Measurements from ENCODE around the gene ZCCHC13.
"Not testable (repeated sequence)": the region's sequence is repeated elsewhere in the genome, so short reads cannot be mapped to it uniquely, and the experiment has no call there.

Gene ZCCHC13

DNA sequence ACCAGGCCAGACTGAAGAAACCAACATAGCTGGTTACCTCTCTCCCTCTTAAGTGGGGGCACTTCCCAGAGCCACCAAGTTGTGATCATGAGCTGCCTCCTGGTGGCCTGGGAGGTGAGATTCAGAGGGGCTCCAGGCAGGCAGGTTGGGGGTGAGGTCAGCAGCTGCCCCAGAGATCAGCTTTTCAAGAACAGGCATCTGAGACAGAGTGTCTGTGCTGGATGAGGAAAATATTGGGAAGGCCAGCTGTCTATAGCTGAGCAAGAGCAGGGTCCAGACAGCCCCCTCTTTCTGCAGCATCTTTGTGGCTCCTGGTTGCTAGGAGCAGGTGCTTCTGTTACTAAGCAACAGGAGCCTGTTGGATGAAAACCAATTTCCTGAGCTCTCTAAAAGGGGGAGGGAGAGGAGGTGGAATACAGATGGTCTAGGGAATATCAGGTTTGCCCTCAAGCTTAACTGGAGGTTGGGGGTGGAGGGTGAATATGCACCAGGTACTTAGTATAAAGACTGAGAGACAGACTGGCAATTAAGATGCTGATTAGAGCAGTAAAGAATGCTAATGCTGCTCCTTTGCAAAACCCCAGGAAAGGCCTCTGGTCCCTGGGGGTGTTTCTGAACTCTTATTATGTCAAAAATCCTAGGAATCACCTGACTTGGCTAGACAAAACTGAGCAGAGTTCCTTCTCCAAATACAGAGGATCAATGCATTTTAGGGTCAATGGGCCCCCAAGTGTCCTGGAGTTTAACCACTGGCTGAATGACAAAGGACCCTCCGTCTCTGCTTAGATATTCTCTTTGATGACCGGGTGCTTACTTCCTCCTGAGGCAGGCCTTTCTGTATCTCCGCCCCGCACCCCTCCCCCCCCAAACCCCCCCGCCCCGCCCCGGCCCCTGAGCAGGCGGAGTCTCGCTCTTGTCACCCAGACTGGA, 21.4 kb downstream of the ZCCHC13 start:
- DNase-seq: no peak

DNA sequence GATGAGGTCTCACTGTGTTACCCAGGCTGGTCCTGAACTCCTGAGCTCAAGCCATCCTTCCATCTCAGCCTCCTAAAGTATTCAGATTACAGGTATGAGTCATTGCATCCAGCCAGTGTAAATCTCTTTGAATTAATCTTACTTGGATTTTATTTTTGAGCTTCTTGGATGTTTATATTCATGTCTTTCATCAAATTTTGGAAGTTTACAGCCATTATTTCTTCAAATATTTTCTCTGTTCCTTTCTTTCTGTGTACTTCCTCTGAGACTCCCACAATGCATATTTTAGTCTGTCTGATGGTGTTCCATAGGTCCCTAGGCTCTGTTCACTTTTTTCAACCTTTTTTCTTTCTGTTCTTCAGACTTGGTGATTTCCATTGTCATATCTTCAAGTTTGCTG, 34.9 kb downstream of the ZCCHC13 start:
- DNase-seq: no peak

DNA sequence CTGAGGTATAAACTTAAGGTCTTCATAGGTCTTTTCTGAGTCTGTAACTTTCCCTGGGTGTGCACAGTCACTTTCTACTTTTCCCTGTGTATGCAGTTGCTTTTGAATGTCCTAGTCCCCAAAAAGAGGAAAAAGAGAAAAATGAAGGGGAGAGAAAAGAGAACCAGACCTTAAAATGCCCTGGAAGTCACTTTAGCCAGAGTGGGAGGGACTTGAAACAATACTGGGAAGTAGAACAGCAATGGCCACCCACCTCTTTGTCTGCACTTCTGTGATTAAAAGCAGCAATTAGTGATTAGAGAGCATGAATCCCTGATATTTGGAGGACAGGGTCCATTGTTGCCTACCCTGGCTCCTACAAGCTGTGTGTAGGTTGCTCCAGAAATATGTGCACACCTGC, 36.1 kb downstream of the ZCCHC13 start:
- no peak for DNase-seq

DNA sequence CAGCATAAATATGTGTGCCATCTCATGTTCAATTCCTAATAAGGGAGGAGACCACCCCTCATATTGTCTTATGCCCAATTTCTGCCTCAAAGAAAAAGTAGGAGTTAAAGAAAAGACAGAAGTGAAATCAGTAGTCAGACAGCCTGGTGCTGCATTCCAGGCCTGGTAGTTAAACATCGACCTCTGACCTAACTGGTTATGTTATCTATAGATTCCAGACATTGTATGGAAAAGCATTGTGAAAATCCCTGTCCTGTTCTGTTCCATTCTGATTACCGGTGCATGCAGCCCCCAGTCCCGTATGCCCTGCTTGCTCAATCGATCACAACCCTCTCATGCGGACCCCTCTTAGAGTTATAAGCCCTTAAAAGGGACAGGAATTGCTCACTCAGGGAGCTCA, 38.2 kb downstream of the ZCCHC13 start:
- not testable (repeated sequence) for DNase-seq

DNA sequence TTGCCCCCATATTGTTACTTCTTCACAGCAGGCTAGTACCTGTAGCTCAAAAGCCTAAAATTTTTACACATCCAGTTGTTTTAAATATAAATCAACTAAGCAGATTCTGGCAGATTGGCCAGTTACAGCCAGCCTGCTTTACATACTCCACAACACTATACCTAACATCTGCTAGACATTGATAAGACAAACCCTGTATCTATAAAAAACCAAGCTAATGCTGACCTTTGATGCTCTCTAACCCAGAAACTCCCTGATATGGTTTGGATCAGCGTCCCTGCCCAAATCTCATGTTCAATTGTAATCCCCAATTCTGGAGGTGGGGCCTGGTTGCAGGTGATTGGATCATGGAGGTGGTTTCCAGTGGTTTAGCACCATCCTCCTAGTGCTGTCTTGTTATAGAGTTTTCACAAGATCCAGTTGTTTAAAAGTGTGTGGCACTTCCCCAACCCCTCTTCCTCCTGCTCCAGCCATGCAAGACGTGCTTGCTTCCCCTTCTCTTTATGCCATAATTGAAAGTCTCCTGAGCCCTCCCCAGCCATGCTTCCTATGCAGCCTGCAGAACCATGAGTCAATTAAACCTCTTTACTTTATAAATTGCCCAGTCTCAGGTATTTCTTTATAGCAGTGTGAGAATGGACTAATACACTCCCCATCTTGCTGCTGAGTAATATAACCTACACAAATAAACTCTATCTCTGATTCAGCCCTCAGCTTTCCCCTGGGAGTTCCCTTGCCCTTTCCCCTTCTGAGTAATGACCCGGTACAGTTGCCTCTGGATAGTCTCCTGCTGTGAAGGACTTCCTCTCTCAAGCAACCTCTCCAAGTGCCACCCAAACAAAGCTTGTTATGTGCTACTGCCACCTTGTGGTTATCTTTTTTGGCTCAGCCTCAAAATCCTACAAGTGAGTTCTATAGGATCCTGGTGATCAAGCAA, 39.6 kb downstream of the ZCCHC13 start:
- DNase-seq: no peak

DNA sequence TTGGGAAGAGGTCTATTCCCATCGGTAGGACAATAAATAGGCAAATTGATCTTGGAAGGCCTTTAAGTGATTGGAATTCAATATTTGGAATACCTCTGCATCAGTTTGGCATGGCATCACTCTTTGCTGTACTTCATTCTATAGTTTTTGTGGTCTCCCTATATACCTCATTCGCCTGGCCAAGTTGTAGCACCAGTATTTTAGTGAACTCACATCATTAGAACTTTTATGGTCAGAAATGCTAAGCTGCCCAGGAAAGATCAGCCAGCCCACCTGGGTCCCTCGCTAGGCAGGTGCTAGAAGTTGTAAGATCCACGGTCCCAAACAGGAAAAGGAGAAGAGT, 40.3 kb downstream of the ZCCHC13 start:
- DNase-seq: no peak

DNA sequence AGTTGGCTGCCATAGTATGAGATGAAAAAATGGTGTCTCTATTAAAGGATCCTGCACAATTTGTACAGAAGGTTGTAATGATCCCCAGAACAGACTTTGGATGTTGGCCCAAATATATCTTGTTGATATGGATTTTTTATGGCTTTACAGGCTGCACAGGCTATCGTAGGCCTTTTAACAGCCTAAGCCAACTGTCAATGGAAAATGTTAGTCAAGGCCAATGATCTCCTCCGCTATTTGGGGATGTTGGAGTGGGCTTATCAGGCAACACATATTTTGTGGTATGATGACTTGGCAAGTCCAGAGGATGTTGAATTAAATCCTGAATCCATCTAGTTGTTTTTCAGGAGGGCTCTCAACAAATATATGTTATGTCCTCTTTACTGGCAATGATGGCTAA, 42.1 kb downstream of the ZCCHC13 start:
- DNase-seq: no peak

DNA sequence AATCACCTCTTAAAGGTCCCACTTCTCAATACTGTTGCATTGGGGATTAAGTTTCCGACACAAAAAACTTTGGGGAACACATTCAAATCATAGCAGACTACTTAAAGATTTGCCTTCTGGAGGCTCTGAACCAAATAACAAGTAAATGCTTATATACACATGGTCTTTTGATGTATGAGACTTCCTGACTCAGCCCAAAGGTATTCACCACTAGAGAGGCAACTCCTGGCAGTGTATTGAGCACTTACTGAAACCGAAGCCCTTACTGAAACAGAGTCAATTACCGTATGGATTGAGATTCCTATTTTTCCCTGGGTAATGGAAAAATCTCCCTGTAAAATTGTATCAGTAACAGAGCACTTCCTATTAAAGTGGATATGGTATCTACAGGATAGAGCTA, 45.4 kb downstream of the ZCCHC13 start:
- no peak for DNase-seq

DNA sequence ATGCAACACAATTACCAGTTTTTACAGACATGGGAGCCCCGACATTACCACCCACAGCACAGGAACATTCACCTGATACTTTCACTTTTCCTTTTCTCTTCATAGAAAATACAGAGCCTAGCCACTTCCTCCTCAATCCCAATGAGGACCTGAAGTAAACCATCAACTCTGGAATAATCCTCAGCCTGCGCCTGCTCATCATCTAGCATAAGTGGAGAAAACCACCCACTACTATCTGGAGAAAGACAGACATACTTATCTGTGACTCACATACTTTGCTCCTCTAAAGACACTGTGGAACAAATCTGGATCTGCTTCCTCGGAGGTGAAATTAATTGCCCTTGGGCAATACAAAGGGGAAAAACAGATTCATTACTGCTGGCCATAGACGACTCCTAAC, 47.8 kb downstream of the ZCCHC13 start:
- no peak for DNase-seq

DNA sequence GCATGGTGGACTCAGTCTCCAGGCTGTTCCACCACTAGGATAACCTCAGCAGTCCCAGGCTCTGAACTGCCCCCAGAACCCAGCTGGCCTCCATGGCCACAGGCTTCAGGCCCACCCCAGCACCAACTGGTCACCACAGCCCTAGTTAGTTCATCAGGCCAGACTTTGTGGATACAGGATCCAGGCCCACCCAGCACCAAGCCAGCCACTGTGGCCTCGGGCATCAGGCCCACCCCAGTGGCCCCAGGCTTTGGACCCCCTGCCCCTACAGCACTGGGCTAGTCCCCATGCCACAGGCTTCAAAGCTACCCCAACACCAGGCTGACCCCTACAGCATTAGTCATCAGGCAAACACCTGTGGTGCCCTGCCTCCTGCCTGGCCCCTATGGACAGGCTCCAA, 50.0 kb downstream of the ZCCHC13 start:
- no peak for DNase-seq
